Panc1 (cell line): ENCODE measurements around the gene MAP2K3. TPM values are rescaled to one million over a fixed set of nuclear protein-coding genes. Genes with fewer than 3 reads are reported as not detected.

Experiments
- ATAC-seq: fragments of 200-7000 bp; cut with Tn5 transposase; 2 replicates; pipeline ENCODE4 v1.9.1; 2020; ENCODE audit warnings: mild to moderate bottlenecking, moderate library complexity
- BruUV-seq: library from RNA; stranded (reverse); fragments of 400-500 nt; replicated peaks from 2 replicates; lab custom pipeline; 2021; lab: Mats Ljungman, UMichigan
- CTCF ChIA-PET: fragments of 300-600 bp; sonication (Branson Sonifier 250); formaldehyde crosslinking; loops from one replicate; lab custom pipeline; 2022; ENCODE audit warnings: antibody characterized with exemption; lab: Charles Lee
- POLR2A ChIA-PET: fragments of 300-600 bp; sonication (Branson Sonifier 250); formaldehyde crosslinking; loops from one replicate; lab custom pipeline; 2022; ENCODE audit warnings: antibody characterized with exemption; lab: Charles Lee
- DNase-seq: peaks from one replicate; pipeline ENCODE4 v3.0.0-alpha.2; 2010; ENCODE audit warnings: low read depth, low spot score
- H3K27ac ChIP-seq: 2 replicates; pipeline ENCODE4 v1.5.1; 2011; ENCODE audit warnings: mild to moderate bottlenecking, low read length, inconsistent platforms
- H3K27me3 ChIP-seq: fragments of 200-500 bp; sonication (Bioruptor generic); 2 replicates; pipeline ENCODE4 v1.6.0; 2014; ENCODE audit warnings: low read length, inconsistent platforms; ENCODE audit not compliant: control insufficient read depth, insufficient read depth
- H3K36me3 ChIP-seq: fragments of 200-500 bp; sonication (Bioruptor generic); 2 replicates; pipeline ENCODE4 v1.5.1; 2014; ENCODE audit warnings: inconsistent platforms, mild to moderate bottlenecking, low read length, moderate library complexity; ENCODE audit not compliant: control insufficient read depth, insufficient read depth
- H3K4me1 ChIP-seq: 2 replicates; pipeline ENCODE4 v1.5.1; 2011; ENCODE audit warnings: inconsistent platforms, mild to moderate bottlenecking, low read length, moderate library complexity; ENCODE audit not compliant: control insufficient read depth, insufficient read depth
- H3K4me3 ChIP-seq, 2 experiments: 2 replicates each; pipeline ENCODE4 v1.5.1; 2011 to 2012; ENCODE audit warnings: low read depth in 2 of 2, low read length in 2 of 2, mild to moderate bottlenecking in 2 of 2, inconsistent platforms in 1 of 2, moderate library complexity in 1 of 2
- H3K9me3 ChIP-seq: fragments of 200-500 bp; sonication (Bioruptor generic); 2 replicates; pipeline ENCODE4 v1.5.1; 2014; ENCODE audit warnings: low read depth, mild to moderate bottlenecking, inconsistent platforms, low read length, moderate library complexity; ENCODE audit not compliant: control insufficient read depth, insufficient read depth
- POLR2AphosphoS5 ChIP-seq: IDR thresholded peaks from 2 replicates; pipeline ENCODE4 v1.6.1; 2012; ENCODE audit warnings: mild to moderate bottlenecking, low read depth, low read length, moderate library complexity
- SIN3A ChIP-seq: IDR thresholded peaks from 2 replicates; pipeline ENCODE4 v1.6.1; 2012; ENCODE audit warnings: low read depth, mild to moderate bottlenecking, low read length, moderate library complexity, borderline replicate concordance; ENCODE audit not compliant: insufficient read depth
- TCF7L2 ChIP-seq: IDR thresholded peaks from 2 replicates; pipeline ENCODE4 v1.6.1; 2011; ENCODE audit warnings: mild to moderate bottlenecking, low read depth, low read length, inconsistent platforms
- in situ Hi-C: cut with HindIII; loops from 2 replicates; pipeline ENCODE4 v1.10.0; 2016; ENCODE audit warnings: low sequenced_read_pairs, low pct_unique_long_range_greater_than_20kb
- intact Hi-C: fragments of 100-400 bp; cut with micrococcal nuclease; formaldehyde crosslinking; loops from one replicate; pipeline ENCODE4 v1.10.0; 2022; ENCODE audit not compliant: unreplicated experiment
- total RNA-seq: library from RNA; stranded (reverse); gene quantifications from one replicate; pipeline ENCODE4 v1.2.1, GENCODE V29; 2021; ENCODE audit not compliant: unreplicated experiment
- TF ChIP-seq, protein P1 (sequence below): fragments of 450-650 bp; IDR thresholded peaks from 2 replicates; pipeline ENCODE4 v1.5.1; 2017; ENCODE audit warnings: mild to moderate bottlenecking
- TF ChIP-seq, protein P2 (sequence below), 2 experiments: IDR thresholded peaks; 2 replicates each; pipeline ENCODE4 v1.6.1; 2011 to 2012; ENCODE audit warnings: low read depth in 2 of 2, control low read depth in 1 of 2, low read length in 1 of 2, mild to moderate bottlenecking in 1 of 2, moderate library complexity in 1 of 2; ENCODE audit not compliant: insufficient read depth in 1 of 2

MAP2K3 gene
- total RNA-seq, 1 experiment from 2014 or later: 44.4 TPM

DNA sequence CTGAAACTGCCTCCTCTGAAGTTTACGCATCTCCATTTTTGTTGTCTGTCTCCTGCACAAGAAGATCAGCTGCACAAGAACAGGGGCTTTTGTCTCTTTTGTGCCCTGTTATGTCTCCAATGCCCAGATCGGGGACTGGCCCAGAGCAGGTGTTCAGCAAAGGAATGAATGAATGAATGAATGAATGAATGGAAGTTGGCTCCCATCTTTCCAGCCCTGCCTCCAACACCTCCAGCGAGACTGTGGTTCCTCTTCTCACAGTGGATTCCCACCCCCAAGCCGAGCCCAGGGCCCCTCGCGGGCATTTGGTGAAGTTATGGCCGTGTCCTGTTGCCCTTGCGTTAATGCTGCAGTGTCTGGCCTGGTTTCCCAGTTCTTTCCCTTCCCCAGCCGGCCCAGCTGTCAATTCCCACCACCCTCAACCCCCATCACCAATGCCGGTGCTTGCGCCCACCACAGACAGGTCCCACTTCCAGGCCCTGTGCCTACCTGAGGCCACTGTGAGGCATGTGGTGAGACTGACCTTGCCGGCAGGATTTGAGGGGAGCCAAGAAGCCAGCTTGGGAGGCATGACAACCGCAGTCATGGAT is 70.4 kb downstream of the MAP2K3 start:
- TF ChIP-seq TCF7L2: no peak
- TF ChIP-seq, protein P1, sequence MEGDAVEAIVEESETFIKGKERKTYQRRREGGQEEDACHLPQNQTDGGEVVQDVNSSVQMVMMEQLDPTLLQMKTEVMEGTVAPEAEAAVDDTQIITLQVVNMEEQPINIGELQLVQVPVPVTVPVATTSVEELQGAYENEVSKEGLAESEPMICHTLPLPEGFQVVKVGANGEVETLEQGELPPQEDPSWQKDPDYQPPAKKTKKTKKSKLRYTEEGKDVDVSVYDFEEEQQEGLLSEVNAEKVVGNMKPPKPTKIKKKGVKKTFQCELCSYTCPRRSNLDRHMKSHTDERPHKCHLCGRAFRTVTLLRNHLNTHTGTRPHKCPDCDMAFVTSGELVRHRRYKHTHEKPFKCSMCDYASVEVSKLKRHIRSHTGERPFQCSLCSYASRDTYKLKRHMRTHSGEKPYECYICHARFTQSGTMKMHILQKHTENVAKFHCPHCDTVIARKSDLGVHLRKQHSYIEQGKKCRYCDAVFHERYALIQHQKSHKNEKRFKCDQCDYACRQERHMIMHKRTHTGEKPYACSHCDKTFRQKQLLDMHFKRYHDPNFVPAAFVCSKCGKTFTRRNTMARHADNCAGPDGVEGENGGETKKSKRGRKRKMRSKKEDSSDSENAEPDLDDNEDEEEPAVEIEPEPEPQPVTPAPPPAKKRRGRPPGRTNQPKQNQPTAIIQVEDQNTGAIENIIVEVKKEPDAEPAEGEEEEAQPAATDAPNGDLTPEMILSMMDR: no peak
- no peak for TF ChIP-seq SIN3A
- TF ChIP-seq, protein P2, sequence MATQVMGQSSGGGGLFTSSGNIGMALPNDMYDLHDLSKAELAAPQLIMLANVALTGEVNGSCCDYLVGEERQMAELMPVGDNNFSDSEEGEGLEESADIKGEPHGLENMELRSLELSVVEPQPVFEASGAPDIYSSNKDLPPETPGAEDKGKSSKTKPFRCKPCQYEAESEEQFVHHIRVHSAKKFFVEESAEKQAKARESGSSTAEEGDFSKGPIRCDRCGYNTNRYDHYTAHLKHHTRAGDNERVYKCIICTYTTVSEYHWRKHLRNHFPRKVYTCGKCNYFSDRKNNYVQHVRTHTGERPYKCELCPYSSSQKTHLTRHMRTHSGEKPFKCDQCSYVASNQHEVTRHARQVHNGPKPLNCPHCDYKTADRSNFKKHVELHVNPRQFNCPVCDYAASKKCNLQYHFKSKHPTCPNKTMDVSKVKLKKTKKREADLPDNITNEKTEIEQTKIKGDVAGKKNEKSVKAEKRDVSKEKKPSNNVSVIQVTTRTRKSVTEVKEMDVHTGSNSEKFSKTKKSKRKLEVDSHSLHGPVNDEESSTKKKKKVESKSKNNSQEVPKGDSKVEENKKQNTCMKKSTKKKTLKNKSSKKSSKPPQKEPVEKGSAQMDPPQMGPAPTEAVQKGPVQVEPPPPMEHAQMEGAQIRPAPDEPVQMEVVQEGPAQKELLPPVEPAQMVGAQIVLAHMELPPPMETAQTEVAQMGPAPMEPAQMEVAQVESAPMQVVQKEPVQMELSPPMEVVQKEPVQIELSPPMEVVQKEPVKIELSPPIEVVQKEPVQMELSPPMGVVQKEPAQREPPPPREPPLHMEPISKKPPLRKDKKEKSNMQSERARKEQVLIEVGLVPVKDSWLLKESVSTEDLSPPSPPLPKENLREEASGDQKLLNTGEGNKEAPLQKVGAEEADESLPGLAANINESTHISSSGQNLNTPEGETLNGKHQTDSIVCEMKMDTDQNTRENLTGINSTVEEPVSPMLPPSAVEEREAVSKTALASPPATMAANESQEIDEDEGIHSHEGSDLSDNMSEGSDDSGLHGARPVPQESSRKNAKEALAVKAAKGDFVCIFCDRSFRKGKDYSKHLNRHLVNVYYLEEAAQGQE (IDR thresholded peaks at IDR 0.05; ENCODE audit: insufficient read depth in 1 of 2, low read depth in 2 of 2, low read length in 1 of 2): no peak
- TF ChIP-seq POLR2AphosphoS5: no peak
- BruUV-seq: no TSS peak
- no peak overlapping the region for H3K4me3 ChIP-seq
- ChIA-PET CTCF (no interaction called here), POLR2A (no interaction called here)
- H3K9me3 ChIP-seq: no peaks in the 10 kb centered on the region
- DNase-seq: no peak
- intact Hi-C loops: no loop called here
- ATAC-seq: no peak
- no peak overlapping the region for H3K27ac ChIP-seq
- H3K27me3 ChIP-seq: no peaks in the 10 kb centered on the region
- H3K4me1 ChIP-seq: no peaks in the 10 kb centered on the region
- in situ Hi-C loops: no loop called here
- no peaks in the 10 kb centered on the region for H3K36me3 ChIP-seq

DNA sequence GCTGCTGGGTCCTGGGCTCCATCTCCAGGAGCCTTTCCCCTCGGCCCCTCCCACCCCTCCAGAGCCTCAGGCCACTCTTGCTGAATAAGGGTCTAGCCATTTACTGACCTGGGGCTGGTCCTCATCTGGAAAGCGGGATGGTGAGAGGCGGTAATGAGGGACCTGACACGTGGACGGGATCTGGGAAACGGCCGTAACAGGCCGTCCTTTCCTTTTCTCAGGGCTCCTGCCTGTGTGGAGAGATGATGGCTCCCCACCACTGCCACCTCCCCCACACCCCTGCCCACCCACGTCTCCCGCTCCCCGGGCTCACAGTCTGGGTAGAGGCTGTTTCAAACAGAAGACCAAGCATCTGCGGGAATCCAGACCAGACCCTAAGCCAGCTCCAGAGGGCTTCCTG is 71.1 kb downstream of the MAP2K3 start:
- Histone ChIP-seq H3K4me3 (no peak overlapping the region), H3K4me1 (no peaks in the 10 kb centered on the region), H3K27me3 (no peaks in the 10 kb centered on the region), H3K9me3 (no peaks in the 10 kb centered on the region), H3K36me3 (no peaks in the 10 kb centered on the region), H3K27ac (no peak overlapping the region)
- intact Hi-C loops (no loop called here), in situ Hi-C loops (no loop called here)
- ChIA-PET POLR2A (no interaction called here), CTCF (no interaction called here)
- ATAC-seq (no peak), DNase-seq (no peak)
- TF ChIP-seq, protein P1: no peak
- TF ChIP-seq, protein P2 (IDR thresholded peaks at IDR 0.05; ENCODE audit: insufficient read depth in 1 of 2, low read depth in 2 of 2, low read length in 1 of 2): no peak
- TF ChIP-seq SIN3A (no peak), TCF7L2 (no peak), POLR2AphosphoS5 (no peak)
- BruUV-seq: no TSS peak
